Hematopoietic multipotent progenitor cell treated with erythropoietin and hydrocortisone succinate and interleukin-3 and kit ligand, for 17 days (in vitro differentiated cells): ENCODE measurements around the gene CPA4.

Source experiments
- DNase-seq: peaks from one replicate; pipeline ENCODE4 v3.0.0-alpha.2; 2015; ENCODE audit warnings: low spot score

CPA4 gene

GRCh38 chr7:130275826-130276297 lies 17.1 kb upstream of the CPA4 start:
- DNase-seq: no peak

GRCh38 chr7:130276796-130277762 lies 15.9 kb upstream of the CPA4 start:
- no peak for DNase-seq

- DNase-seq: no peak
Measured at GRCh38 chr7:130277763-130278643, 15.0 kb upstream of the CPA4 start.

DNA sequence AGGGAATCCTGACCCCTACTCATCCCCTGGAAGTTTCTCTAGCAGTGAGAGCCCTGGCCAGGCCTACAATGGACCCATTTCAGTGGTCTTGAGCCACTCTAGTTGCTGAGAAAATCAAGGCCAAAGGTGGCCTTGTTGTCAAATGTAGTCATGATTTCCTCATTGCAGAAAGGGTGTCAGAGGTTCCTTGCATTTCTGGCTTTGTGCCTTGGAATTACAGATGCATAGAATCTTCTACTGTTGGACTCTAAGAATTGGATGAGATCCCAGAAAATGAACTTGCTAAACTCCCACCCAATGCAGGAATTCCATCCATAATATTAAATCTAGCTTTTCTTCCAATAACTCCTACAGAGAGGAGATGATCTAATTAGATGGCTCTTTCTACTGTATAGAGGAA lies 14.1 kb upstream of the CPA4 start:
- DNase-seq: no peak

DNA sequence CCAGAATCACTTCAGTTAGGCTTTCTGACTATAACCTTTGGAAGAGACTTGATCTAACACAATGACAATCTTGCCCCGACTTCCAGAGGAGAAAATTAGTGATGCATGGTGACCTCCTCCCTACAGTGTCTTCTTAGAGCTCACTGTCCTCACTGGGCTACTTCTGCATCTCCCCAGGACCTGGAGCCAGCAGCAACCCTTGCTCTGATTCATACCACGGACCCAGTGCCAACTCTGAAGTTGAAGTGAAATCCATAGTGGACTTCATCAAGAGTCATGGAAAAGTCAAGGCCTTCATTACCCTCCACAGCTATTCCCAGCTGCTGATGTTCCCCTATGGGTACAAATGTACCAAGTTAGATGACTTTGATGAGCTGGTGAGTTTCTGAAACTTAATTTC lies 13.7 kb upstream of the CPA4 start:
- DNase-seq: no peak

DNA sequence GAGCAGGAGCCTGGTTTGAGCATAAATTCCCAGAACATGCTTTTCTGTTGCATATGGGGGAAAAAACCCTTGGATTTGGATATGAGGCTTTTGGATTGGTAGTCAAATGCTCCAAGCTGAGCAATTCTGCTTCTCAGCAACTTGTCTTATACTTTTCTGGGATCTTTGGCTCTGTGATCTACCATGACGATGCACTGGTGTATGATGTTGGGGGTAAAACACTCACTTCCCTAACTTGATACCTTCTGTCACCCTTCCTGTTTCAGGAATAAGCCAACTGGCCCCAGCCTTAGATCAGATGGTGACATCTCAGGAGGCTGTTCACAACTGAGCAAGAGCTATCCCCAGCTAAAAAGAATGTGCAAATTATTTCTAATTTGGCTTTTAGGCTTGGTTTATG lies 13.1 kb upstream of the CPA4 start:
- no peak for DNase-seq

- no peak for DNase-seq
Measured at GRCh38 chr7:130281260-130281659, 11.7 kb upstream of the CPA4 start.

DNA sequence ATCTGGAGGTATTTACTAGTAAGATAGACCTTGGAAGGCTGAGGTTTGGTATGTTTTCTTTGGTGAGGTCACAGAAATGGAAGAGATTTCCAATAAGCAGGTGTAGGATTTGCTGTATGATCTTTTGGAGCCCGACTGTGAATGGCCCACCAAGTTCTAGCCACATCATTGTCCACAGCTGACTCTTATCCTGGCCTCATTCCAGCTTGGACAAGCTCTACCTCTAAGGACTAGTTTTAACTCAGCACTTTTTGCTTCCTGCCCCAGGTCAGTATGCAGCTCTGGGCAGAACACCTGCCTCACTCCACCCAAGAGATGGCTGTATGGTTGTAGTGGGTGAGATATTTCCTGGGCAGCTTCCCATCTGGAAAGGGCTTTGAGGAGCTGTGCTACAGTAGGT lies 6.1 kb upstream of the CPA4 start:
- DNase-seq: no peak

GRCh38 chr7:130288168-130288567 lies 4.8 kb upstream of the CPA4 start:
- DNase-seq: no peak

- no peak for DNase-seq
Measured at GRCh38 chr7:130288829-130289228, 4.1 kb upstream of the CPA4 start.

GRCh38 chr7:130289478-130289877 lies 3.5 kb upstream of the CPA4 start:
- no peak for DNase-seq

- DNase-seq: no peak
Measured at GRCh38 chr7:130290745-130291144, 2.2 kb upstream of the CPA4 start.

DNA sequence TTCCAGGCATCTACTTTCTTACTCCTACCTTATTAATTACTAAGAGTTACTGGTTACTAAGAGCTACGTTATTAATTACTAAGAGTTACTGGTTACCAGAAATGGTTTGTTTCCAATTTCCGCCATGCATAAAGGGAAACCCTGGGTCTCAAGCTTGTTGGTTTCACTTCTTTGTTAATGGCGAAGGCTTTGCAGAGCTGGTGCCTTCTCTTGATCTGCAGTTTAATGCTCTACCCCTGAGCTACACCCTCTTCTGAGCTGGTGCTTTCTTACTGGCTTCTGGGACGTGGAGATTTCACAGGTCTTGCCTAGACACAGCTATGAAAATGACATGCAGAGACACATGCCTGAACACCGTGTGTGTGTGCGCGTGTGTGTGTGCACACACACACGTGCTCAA lies 560 bp downstream of the CPA4 start:
- no peak for DNase-seq

DNA sequence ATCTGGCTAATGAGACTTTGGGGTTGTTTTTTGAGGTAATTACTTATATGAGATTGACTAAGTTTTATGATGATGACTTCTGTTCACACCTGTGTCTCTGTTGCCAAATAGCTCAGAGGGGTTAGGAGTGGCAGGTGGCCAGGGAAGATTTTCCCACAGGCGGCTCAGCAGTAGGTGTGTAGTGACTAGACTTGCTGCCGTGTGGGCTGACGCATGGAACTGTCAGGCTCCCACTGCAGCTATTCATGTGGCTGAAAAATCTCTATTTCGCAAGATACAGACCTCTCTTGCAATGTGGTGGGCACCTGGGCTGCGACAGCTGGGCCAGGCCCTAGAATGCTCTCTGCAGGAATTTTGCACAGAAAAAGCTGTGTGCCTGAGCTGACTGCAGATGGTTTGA lies 1.4 kb downstream of the CPA4 start:
- no peak for DNase-seq

- DNase-seq: no peak
Measured at GRCh38 chr7:130296221-130296951, 3.4 kb downstream of the CPA4 start.

- no peak for DNase-seq
Measured at GRCh38 chr7:130297628-130298543, 4.9 kb downstream of the CPA4 start.

GRCh38 chr7:130298544-130299326 lies 5.8 kb downstream of the CPA4 start:
- no peak for DNase-seq

GRCh38 chr7:130299866-130300265 lies 6.9 kb downstream of the CPA4 start:
- no peak for DNase-seq

DNA sequence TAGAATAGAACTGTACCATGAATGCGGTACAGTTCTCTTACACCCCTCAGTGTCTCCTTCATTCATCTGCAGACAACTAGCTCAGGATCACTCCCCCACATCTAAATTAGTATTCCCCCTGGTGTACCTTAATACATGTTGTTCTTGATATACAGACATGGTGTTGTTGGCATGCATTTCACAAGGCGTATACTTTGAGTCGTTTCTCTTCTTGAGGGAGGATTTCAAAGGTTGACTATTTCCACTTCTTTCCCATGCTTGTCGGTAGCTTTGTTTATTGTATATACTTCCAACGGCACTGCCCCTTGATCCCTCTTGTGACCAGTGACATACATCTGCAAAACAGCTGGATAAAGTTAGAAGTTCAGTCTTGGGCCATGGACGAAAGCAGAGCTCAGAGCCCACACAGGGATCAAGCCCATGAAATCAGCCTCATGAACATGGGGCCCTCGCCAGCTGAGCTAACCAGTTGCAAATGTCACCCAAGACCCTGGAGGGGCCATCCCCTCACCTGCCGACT lies 8.6 kb downstream of the CPA4 start:
- DNase-seq: no peak

- DNase-seq: no peak
Measured at GRCh38 chr7:130302649-130303048, 9.7 kb downstream of the CPA4 start.
